ENCODE results near the gene TMEM45B.
"Not testable (repeated sequence)": the region's sequence is repeated elsewhere in the genome, so short reads cannot be mapped to it uniquely, and the experiment has no call there.

TMEM45B gene

GRCh38 chr11:129815596-129816461 is at the start of gene TMEM45B:
Gene TMEM45B, plus strand, starts transcription at chr11:129815848. Its CDS starts 36,635 bp downstream, at chr11:129852483.
- DNase-seq, result no peak

- DNase-seq, result peak; percentile 21
These were observed 48.6 kb upstream of the TMEM45B start for GRCh38 chr11:129766898-129767604.

DNA sequence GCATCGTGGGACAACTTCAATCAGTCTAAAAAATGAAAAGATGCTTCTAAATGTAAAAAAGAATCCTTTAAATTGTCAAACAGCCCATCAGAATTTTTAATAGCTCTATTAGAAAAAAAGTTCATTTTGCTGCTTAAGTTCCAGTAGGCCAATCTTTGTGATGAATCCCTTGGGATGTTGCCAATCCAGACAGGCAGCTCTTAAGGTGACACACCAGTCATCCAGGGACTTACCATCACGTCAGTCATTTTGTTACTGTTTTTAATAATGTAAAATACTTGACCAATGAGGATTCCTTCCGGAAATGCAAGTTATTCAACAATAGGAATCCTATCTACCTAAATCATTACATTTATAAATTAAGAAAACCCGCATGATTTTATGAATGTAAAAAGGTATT is 47.8 kb upstream of the TMEM45B start:
- DNase-seq, result no peak

DNA sequence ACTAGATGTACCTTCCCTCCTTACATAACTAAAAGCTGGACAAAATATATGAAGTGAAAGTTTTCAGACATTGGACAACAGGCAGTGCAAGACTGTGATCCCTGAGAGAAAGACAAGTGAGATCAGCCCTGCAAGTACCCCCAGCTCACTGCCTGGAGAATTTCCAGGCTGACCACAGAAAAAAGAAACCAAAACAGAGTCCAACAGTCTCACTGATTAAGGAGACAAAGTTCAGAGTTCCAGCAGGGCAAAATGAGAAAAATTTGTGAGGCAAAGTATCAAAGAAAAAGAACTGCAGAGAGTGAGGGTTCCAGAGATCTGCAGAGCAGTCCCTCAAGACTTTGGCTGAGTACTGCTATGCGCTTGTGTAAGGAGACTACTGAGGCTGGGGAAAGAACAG is 47.3 kb upstream of the TMEM45B start:
- DNase-seq, result no peak

- DNase-seq, result no peak
These were observed 46.6 kb upstream of the TMEM45B start for GRCh38 chr11:129769059-129769458.

- DNase-seq, result no peak
These were observed 44.7 kb upstream of the TMEM45B start for GRCh38 chr11:129770993-129771392.

DNA sequence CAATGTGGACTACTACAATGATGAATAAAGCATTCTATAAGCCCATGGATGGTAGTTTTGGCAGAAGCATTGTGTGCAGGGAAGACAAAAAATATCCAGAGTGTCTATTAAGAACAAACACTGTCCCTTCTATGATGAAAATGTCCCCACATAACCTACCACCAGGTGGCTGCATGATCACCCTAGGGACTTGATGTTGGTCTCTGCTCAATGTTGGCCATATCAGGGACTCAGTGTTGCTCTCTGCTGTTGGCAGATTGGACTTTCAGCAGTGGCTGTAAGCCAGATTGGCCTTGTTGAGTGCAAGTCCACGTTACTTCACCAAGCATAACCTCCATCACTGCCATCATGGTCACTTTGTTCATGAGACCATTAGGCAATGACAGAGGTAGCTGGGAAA is 44.2 kb upstream of the TMEM45B start:
- not testable (repeated sequence) for DNase-seq

- DNase-seq, result no peak
These were observed 36.8 kb upstream of the TMEM45B start for GRCh38 chr11:129778877-129779276.

DNA sequence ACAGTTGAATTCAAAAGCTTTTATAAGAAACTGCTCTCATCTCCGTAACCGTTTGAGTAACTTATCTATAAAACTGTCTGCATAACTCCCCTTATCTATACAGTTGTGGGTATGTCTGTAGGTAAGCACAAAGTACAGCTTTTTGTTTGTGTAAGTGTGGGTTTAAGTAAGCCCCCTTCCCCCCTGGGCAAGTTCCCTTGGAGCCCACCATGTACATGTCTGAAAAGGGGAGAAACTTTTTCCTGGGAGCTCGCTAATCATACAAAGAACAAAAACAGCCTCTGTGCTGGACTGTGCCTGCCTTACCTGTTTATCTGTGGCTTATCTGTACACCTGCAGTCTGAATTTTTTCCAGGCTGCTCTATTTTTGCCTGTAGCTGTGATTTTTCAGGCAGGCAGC is 36.3 kb upstream of the TMEM45B start:
- DNase-seq, result no peak

- DNase-seq, result peak; percentile 43
These were observed 30.1 kb upstream of the TMEM45B start for GRCh38 chr11:129785383-129786111.

DNA sequence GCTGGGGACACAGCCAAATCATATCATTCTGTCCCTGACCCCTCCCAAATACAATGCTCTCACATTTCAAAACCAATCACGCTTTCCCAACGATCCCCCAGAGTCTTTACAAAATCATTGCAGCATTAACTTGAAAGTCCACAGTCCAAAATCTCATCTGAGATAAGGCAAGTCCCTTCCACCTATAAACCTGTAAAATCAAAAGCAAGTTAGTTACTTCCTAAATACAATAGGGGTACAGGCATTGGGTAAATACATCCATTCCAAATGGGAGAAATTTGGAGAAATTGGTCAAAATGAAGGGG is 29.6 kb upstream of the TMEM45B start:
- DNase-seq, result not testable (repeated sequence)

DNA sequence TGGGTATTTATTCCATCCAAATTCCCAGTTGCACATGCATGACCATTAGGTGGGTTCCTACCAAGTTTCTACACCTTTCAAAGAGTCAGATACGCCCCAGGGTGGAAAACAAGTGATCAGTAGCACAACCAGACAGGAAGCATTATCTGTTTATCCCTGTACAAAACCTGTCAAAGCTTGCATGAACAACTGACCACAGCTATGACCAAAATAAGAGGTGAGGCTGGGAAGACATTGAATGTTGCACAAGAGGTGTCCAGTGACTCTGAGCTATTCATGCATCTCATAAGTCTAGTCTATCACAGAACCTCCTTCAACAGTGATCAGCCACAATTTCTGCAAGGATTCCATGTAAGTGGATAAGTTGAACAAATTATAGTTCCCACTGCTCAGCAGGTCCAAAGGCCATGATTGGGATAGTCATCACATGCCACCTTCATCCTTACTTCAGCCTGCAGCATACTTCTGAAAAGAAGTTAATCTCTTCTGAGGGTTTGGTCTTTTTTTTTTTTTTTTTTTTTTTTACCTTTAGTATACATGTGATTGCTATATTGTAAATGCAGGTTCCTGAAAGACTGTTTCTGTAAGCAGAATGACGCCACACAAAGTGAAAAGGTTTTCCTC is 28.0 kb upstream of the TMEM45B start:
- no peak for DNase-seq

- DNase-seq, result no peak
These were observed 27.4 kb upstream of the TMEM45B start for GRCh38 chr11:129788278-129788677.

DNA sequence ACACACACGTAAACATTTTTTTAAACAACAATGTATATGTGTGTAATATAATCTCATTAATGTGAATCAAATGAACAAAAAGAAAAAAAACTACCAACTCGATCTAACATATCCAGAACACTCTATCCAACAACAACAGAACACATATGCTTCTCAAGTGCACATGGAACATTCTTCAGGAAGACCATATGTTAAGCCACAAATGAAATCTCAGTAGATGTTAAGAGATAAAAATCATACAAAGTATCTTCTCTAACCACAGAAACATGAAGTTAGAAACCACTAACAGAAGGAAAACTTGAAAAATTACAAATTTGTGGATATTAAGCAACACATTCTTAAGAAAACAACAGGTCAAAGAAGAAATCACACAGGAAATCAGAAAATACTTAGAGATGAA is 25.5 kb upstream of the TMEM45B start:
- no peak for DNase-seq

DNA sequence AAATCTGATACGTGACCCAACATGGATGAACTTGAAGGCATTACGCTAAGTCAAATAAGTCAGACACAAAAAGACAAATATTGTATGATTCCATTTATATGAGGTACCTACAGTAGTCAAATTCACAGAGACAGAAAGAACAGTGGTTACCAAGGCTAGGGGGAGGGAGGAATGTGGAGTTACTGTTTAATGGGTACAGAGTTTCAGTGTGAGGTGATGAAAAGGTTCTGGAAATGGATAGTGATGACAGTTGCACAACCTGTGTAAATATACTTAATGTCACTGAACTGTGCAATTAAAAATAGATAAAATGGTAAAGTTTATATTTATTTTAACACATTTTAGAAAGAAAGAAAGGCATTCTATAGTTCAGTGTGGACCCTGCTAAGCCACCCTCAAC is 24.1 kb upstream of the TMEM45B start:
- DNase-seq, result no peak

- no peak for DNase-seq
These were observed 23.0 kb upstream of the TMEM45B start for GRCh38 chr11:129792663-129793062.

DNA sequence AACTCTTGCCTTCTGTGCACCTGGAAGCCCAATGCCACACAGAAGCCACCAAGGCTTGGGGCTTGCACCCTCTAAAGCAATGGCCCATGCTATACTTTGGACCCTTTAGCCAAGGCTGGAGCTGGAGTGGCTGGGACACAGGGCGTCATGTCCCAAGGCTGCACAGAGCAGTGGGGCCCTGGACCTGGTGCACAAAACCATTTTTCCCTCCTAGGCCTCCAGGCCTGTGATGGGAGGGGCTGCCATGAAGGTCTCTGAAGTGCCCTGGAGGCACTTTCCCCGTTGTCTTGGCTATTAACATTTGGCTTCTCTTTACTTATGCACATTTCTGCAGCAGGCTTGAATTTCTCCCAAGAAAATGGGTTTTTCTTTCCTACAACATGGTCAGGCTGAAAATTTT is 20.6 kb upstream of the TMEM45B start:
- DNase-seq, result no peak

DNA sequence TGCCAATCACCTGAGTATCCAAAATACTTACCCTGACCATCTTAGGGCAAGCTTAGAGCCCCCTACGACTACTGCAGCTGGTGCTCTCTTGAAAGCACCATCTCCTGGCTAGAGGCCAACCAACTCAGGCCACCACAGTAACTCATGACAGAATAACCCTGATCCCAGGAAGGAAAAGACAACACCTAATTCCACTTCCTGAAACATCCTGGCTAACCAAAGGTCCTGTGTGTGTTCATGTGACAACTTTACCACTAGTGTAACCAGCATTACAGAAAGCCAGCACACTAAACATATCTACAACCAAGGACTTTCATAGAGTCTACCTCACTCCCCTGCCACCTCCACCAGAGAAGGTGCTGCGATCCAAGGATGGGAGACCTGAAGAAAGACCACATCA is 17.4 kb upstream of the TMEM45B start:
- no peak for DNase-seq

DNA sequence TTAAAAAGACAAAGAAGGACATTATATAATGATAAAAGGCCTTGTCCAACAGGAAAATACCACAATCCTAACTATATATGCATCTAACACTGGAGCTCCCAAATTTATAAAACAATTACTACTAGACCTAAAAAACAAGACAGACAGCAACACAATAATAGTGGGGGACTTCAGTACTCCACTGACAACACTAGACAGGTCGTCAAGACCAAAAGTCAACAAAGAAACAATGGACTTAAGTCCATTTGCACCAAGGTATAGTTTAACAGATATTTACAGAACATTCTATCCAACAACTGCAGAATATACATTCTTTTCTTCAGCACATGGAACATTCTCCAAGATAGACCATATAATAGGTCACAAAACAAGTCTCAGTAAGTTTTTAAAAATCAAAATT is 15.5 kb upstream of the TMEM45B start:
- DNase-seq, result not testable (repeated sequence)

- DNase-seq, result no peak
These were observed 15.0 kb upstream of the TMEM45B start for GRCh38 chr11:129800655-129801054.

DNA sequence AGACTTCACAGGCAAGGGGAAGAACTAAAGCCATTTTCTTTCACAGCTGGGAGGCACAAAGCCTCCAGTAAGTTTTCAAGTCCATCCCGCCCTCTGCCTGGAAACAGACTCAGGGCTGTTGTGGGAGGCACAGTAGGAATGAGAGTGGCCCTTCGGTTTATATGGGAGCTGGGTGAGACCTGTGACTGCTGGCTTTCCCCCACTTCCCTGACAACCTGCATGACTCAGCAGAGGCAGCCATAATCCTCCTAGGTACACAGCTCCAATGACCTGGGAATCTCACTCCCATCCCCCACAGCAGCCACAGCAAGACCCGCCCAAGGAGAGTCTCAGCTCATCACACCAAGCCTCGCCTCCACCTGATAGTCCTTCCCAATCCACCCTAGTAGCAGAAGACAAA is 12.1 kb upstream of the TMEM45B start:
- no peak for DNase-seq

DNA sequence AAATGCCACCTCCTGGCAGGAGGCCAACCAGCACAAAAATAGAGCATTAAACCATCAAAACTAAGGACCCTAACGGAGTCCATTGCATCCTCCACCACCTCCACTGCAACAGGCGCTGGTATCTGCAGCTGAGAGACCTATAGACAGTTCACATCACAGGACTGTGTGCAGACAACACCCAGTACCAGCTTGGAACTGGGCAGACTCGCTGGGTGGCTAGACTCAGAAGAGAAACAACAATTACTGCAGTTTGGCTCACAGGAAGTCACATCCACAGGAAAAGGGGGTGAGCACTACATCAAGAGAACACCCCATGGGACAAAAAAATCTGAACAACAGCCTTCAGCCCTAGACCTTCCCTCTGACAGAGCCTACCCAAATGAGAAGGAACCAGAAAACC is 11.6 kb upstream of the TMEM45B start:
- DNase-seq, result no peak

- not testable (repeated sequence) for DNase-seq
These were observed 7.4 kb upstream of the TMEM45B start for GRCh38 chr11:129808241-129808640.

All from suppressor macrophage treated with lipopolysaccharide for 4 hours (primary cell).